K562 (cell line): ENCODE measurements around the gene ARID4B. TPM values are rescaled to one million over a fixed set of nuclear protein-coding genes. Genes with fewer than 3 reads are reported as not detected.
A peak's percentile ranks its signal among the peaks of the same experiment; 100 is the strongest.

ENCODE experiments used
- ADNP ChIP-seq: fragments of 200-800 bp; sonication (Bioruptor generic); IDR thresholded peaks from 2 replicates; pipeline ENCODE4 v1.6.1; 2016; ENCODE audit warnings: missing genetic modification characterization, missing compliant biosample characterization
- ARID3A ChIP-seq: IDR thresholded peaks from 2 replicates; pipeline ENCODE4 v1.6.1; 2012; ENCODE audit warnings: low read depth, low read length, improper control_type of control experiment, borderline replicate concordance
- BRF2 ChIP-seq: IDR thresholded peaks from 3 replicates; pipeline ENCODE4 v1.6.1; 2011; ENCODE audit warnings: borderline replicate concordance, mild to moderate bottlenecking; ENCODE audit not compliant: insufficient read length, insufficient read depth
- DDX20 ChIP-seq: fragments of 450-650 bp; IDR thresholded peaks from 2 replicates; pipeline ENCODE4 v1.6.1; 2016; ENCODE audit warnings: missing genetic modification characterization, low read depth, mild to moderate bottlenecking, missing compliant biosample characterization, moderate library complexity
- FIP1L1 ChIP-seq: fragments of 200-400 bp; formaldehyde crosslinking; IDR thresholded peaks from 2 replicates; pipeline ENCODE4 v1.6.1; 2018; ENCODE audit warnings: mild to moderate bottlenecking, low read depth, low read length; ENCODE audit not compliant: poor library complexity, severe bottlenecking
- HMGXB4 ChIP-seq: sonication (generic); formaldehyde crosslinking; IDR thresholded peaks from 2 replicates; pipeline ENCODE4 v1.8.1; 2023; ENCODE audit warnings: mild to moderate bottlenecking, missing genetic modification reagents
- ID3 ChIP-seq, 2 experiments: fragments of 250-450 bp in 1 of 2; fragments of 450-650 bp in 1 of 2; sonication (Bioruptor Pico) in 1 of 2; IDR thresholded peaks; 2 replicates each; pipeline versions ENCODE4 v1.6.1 to v1.8.0; 2016 to 2021; ENCODE audit warnings: mild to moderate bottlenecking in 2 of 2, moderate library complexity in 2 of 2, missing compliant biosample characterization in 1 of 2, missing genetic modification characterization in 1 of 2
- POLR2A ChIP-seq: fragments of 450-650 bp; conservative IDR thresholded peaks from 2 replicates; pipeline ENCODE4 v1.6.1; 2016
- SETDB1 ChIP-seq: IDR thresholded peaks from one replicate; pipeline ENCODE4 v1.6.1; 2012; ENCODE audit warnings: low read length, control low read depth, inconsistent platforms
- SIN3A ChIP-seq, 2 experiments: fragments of 150-350 bp in 1 of 2; IDR thresholded peaks; 2 replicates each; pipeline ENCODE4 v1.6.1; 2011 to 2016; ENCODE audit warnings: borderline replicate concordance in 2 of 2, low read depth in 2 of 2, low read length in 2 of 2, mild to moderate bottlenecking in 2 of 2, moderate library complexity in 2 of 2; ENCODE audit not compliant: control insufficient read depth in 1 of 2
- SLC30A9 ChIP-seq: fragments of 250-450 bp; sonication (Bioruptor Pico); IDR thresholded peaks from 2 replicates; pipeline ENCODE4 v1.8.0; 2022; ENCODE audit warnings: mild to moderate bottlenecking, moderate library complexity
- TARDBP ChIP-seq: fragments of 450-650 bp; IDR thresholded peaks from 2 replicates; pipeline ENCODE4 v1.6.1; 2016
- ZNF239 ChIP-seq: fragments of 250-450 bp; sonication (Bioruptor Pico); IDR thresholded peaks from 2 replicates; pipeline ENCODE4 v1.4.0; 2020; ENCODE audit warnings: mild to moderate bottlenecking
- ZNF311 ChIP-seq: fragments of 250-450 bp; sonication (Bioruptor Pico); IDR thresholded peaks from 2 replicates; pipeline ENCODE4 v1.4.0; 2020; ENCODE audit warnings: mild to moderate bottlenecking, moderate library complexity
- polyA plus RNA-seq, 8 experiments: library from polyadenylated mRNA; depleted of rRNA in 4 of 8; stranded (reverse) in 5 of 8; unstranded in 3 of 8; fragments of >200 nt; fragmentation: Nextera tagmentation in 2 of 8; fragmentation: Illumina TruSeq in 1 of 8; extraction: Ambion mirVana in 2 of 8; extraction: Trizol in 1 of 8; gene quantifications; 2 replicates each; pipeline versions ENCODE4 v1.2.1 to v1.2.3, GENCODE V29; 2011 to 2014; ENCODE audit warnings: inconsistent platforms in 1 of 8, missing spikeins in 1 of 8
- total RNA-seq, 7 experiments: library from RNA; depleted of rRNA in 6 of 7; stranded (reverse); fragments of >200 nt in 6 of 7; fragmentation: Illumina TruSeq in 2 of 7; extraction: Trizol in 2 of 7; gene quantifications; 2 replicates each; pipeline versions ENCODE4 v1.2.1 to v1.2.3, GENCODE V29; 2011 to 2021; ENCODE audit warnings: low replicate concordance in 1 of 7
- TF ChIP-seq, protein P1 (sequence below), 2 experiments: fragments of 450-650 bp in 1 of 2; IDR thresholded peaks; 2 replicates each; pipeline ENCODE4 v1.6.1; 2011 to 2017; ENCODE audit warnings: low read depth in 2 of 2, antibody characterized with exemption in 1 of 2, borderline replicate concordance in 1 of 2, low read length in 1 of 2, mild to moderate bottlenecking in 1 of 2, mixed read lengths in 1 of 2; ENCODE audit not compliant: control insufficient read depth in 1 of 2

The ARID4B gene
- total and polyA plus RNA-seq, 9 of the 15 experiments (the other 6 are each of a cell fraction or from before 2014, with no cell fraction given), result 8.4 to 38.9 (median 18.5) TPM

DNA sequence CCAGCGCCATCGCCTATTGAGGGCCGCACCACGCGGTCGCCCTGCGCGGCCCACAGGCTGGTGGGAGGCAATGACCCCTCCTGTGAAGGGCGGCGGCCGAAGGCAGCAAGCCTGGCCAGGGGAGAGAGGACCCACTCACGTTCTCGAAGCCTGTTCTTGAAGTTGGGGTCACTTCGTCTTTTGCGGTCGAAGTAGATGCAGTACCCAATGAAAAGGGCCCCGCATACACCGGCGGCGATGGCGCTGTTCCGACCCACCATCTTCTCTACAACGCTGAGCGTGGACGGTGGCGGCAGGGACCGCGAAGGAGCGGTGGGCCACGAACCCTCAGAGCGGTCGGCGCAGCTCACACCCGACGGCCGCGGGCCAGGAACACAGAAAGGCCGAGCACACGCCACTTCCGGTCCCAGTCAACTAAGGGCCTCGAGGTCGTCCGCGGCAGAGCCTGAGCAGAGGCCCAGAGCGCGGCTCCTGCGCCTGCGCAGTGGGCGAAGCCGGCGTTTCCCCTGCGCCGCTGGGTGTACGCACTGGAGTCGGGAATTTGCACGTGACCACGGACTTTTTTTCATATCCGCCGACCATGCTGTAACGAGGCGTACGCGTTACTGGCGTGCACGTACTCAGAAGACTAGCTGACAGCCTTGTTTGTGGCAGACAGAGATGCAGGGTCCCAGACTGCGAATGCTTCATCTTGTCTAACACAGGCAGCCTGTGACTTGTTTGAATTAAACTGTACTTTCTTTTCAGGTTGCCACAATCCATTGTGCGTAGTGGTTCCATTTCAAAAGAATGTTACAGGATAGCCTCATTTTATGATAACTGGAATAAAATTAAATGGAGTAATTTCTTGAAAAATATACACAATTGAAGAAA, 199.3 kb downstream of the ARID4B start, which contains the start of gene TOMM20 (continued):
- no peak; the same call in 1 of the 2 replicates for TF ChIP-seq ZNF311 (CRISPR knock-in tag)
- TF ChIP-seq ZNF239 (CRISPR knock-in tag), result no peak
- 0 out of 2 replicates have a peak, but pooled peaks have one; percentile 37 for TF ChIP-seq DDX20
- TF ChIP-seq ADNP (tag), result no peak
- no peak for TF ChIP-seq ARID3A
- TF ChIP-seq, protein P1, sequence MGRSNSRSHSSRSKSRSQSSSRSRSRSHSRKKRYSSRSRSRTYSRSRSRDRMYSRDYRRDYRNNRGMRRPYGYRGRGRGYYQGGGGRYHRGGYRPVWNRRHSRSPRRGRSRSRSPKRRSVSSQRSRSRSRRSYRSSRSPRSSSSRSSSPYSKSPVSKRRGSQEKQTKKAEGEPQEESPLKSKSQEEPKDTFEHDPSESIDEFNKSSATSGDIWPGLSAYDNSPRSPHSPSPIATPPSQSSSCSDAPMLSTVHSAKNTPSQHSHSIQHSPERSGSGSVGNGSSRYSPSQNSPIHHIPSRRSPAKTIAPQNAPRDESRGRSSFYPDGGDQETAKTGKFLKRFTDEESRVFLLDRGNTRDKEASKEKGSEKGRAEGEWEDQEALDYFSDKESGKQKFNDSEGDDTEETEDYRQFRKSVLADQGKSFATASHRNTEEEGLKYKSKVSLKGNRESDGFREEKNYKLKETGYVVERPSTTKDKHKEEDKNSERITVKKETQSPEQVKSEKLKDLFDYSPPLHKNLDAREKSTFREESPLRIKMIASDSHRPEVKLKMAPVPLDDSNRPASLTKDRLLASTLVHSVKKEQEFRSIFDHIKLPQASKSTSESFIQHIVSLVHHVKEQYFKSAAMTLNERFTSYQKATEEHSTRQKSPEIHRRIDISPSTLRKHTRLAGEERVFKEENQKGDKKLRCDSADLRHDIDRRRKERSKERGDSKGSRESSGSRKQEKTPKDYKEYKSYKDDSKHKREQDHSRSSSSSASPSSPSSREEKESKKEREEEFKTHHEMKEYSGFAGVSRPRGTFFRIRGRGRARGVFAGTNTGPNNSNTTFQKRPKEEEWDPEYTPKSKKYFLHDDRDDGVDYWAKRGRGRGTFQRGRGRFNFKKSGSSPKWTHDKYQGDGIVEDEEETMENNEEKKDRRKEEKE (IDR thresholded peaks at IDR 0.05; ENCODE audit: borderline replicate concordance in 1 of 2, control insufficient read depth in 1 of 2, low read depth in 2 of 2, low read length in 1 of 2), result 0 out of 4 replicates have a peak, but pooled peaks of 1 of the 2 experiments have one; percentile 81
- peak; percentile 97 for TF ChIP-seq SETDB1
- TF ChIP-seq HMGXB4 (CRISPR knock-in tag), result peak; percentile 92
- TF ChIP-seq FIP1L1, result peak; percentile 87
- peak; percentile 92 for TF ChIP-seq TARDBP
- TF ChIP-seq SIN3A (IDR thresholded peaks at IDR 0.05; ENCODE audit: borderline replicate concordance in 2 of 2, control insufficient read depth in 1 of 2, low read depth in 2 of 2, low read length in 2 of 2), result peak; percentile 79 to 87; a peak in 3 of 4 replicates
- peak; percentile 98 for TF ChIP-seq POLR2A
- no peak for TF ChIP-seq SLC30A9 (CRISPR knock-in tag)
- no peak for TF ChIP-seq ID3 (CRISPR knock-in tag; IDR thresholded peaks at IDR 0.05)
- TF ChIP-seq ID3 (tag; IDR thresholded peaks at IDR 0.05), result 0 out of 2 replicates have a peak, but pooled peaks have one; percentile 20
- TF ChIP-seq BRF2, result no peak
